Measurements from ENCODE around the gene CNN3.
A peak's percentile ranks its signal among the peaks of the same experiment; 100 is the strongest.

Gene CNN3

GRCh38 chr1:94858276-94858675 is 68.6 kb downstream of the CNN3 start:
- Mint-ChIP-seq H3K36me3 (ENCODE audit: low read depth) (no peaks in the 10 kb centered on the region), H3K9me3 (no peaks in the 10 kb centered on the region), H3K27ac (no peak overlapping the region), H3K27me3 (ENCODE audit: low read depth) (peaks cover 13% of the 10 kb centered on the region), H3K4me1 (ENCODE audit: low read depth) (no peaks in the 10 kb centered on the region), H3K4me3 (no peak overlapping the region)
- DNase-seq (ENCODE audit: low spot score) = no peak

DNA sequence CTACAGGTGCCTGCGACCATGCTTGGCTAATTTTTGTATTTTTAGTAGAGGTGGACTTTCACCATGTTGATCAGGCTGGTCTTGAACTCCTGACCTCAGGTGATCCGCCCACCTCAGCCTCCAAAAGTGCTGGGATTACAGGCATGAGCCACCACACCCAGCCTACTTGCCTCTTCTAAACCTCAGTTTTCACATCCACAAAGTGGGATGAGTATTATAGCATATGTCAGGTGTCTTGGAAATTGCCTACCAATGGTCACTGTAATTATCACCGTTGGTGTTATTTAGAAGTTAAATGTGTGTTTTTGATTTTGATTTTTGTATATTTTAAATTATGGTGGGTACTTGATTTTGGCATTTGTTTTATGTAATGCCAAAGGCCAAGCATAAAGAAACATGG is 70.0 kb downstream of the CNN3 start:
- Mint-ChIP-seq H3K36me3 (ENCODE audit: low read depth) (no peaks in the 10 kb centered on the region), H3K4me1 (ENCODE audit: low read depth) (no peaks in the 10 kb centered on the region), H3K9me3 (no peaks in the 10 kb centered on the region), H3K4me3 (no peak overlapping the region), H3K27me3 (ENCODE audit: low read depth) (peaks cover 13% of the 10 kb centered on the region), H3K27ac (no peak overlapping the region)
- no peak for DNase-seq (ENCODE audit: low spot score)

DNA sequence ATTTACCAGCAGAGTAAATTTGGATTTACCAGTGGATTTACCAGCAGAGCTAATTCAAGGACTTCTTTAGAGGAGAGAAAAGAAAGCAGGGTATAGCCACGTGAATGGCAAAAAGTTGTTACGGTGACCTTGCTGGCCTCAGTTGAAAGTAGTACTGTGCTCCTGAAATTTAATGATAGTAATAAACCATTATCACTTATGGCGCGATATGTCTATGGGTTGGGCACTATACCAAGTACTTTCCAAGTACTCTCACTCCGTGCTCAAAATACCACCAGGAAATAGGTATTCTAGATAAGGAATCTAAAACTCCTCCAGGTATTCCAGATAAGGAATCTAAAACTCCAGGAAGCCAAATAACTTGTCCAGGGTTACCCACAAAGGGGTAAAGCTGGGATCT is 70.9 kb downstream of the CNN3 start:
- H3K27ac Mint-ChIP-seq = no peak overlapping the region
- peaks cover 11% of the 10 kb centered on the region for H3K27me3 Mint-ChIP-seq (ENCODE audit: low read depth)
- H3K4me3 Mint-ChIP-seq = no peak overlapping the region
- H3K36me3 Mint-ChIP-seq (ENCODE audit: low read depth) = no peaks in the 10 kb centered on the region
- no peaks in the 10 kb centered on the region for H3K9me3 Mint-ChIP-seq
- H3K4me1 Mint-ChIP-seq (ENCODE audit: low read depth) = no peaks in the 10 kb centered on the region
- DNase-seq (ENCODE audit: low spot score) = no peak

DNA sequence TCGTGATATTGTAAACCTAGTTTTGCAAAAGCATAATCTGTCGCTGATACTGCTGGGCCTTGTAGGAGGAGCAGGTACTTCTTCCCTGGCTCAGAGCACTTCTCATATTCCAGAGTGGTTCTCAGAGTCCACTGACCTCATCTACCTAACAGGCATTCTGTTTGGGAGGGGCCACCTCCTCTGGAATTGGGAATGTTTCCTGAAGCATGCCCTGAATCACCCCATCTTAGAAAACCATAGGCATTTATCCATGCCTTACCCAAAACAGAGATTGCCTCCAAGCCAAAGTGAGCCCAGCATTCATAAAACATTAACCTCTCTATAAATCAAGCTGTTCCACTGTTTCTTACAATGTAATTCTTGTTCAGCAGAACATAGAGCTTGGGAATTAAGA is 71.6 kb downstream of the CNN3 start:
- DNase-seq (ENCODE audit: low spot score) = no peak
- Mint-ChIP-seq H3K27ac (no peak overlapping the region), H3K27me3 (ENCODE audit: low read depth) (peaks cover 11% of the 10 kb centered on the region), H3K4me1 (ENCODE audit: low read depth) (no peaks in the 10 kb centered on the region), H3K9me3 (no peaks in the 10 kb centered on the region), H3K36me3 (ENCODE audit: low read depth) (no peaks in the 10 kb centered on the region), H3K4me3 (no peak overlapping the region)

DNA sequence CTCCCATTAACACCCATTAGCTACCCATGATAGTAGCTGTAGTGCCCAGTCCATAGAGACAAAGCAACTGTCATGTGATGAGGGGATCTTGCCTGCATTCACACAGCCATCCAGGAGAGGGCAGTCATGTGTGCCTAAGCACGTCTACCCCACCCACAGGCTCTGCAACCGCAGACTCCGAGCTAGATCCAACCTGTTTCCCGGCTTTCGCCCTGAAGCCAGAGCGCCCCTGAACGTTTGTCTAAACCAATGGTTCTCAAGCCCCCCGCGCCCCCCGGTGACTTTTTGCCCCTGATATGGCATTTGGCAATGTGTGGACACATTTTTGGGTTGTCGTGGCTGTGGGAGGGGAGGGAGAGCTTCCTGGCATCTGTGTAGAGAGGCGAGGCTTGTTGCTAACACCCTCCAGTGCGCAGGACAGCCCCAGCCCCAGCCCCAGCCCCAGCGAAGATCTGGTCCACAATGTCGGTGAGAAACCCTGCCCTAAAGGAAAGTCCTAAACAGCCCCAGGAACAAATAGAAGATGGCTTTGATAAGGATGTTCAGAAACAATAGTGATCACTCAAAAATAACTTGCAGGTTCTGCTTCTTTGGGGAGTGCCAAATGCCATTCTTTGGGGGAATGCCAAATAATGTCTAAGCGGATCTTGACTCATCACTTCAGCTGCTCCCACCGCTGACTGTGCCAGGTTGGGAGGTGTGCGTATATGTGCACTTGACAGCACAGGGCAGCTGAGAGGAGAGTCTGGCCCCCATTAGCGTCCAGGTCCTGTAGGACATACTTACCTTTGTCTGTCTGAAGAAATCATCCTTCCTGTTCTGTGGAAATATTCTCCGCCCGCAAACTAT is 72.2 kb downstream of the CNN3 start:
- Mint-ChIP-seq H3K36me3 (ENCODE audit: low read depth) (no peaks in the 10 kb centered on the region), H3K27me3 (ENCODE audit: low read depth) (peaks cover 5% of the 10 kb centered on the region), H3K27ac (no peak overlapping the region), H3K9me3 (no peaks in the 10 kb centered on the region), H3K4me3 (no peak overlapping the region), H3K4me1 (ENCODE audit: low read depth) (no peaks in the 10 kb centered on the region)
- peak; percentile 71 for DNase-seq (ENCODE audit: low spot score)

DNA sequence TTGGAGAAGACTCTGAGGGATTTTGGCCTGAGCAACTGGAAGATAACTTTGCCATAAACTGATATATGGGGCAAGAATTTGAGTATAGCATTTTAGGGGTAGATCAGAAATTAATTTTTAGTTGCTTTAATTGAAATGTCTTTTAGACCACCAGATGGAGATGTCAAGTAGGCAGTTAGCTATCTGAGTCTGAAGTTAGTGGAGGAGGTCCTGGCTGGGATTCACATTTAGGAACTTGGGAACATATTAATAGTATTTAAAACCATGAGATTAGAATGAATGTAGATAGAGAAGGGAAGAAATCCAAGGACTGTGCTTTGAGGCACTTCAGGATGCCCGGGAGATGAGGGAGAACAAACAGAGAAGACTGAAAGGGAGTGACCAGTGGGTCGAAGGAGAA is 74.1 kb downstream of the CNN3 start:
- Mint-ChIP-seq H3K4me1 (ENCODE audit: low read depth) (no peaks in the 10 kb centered on the region), H3K27ac (no peak overlapping the region), H3K9me3 (no peaks in the 10 kb centered on the region), H3K36me3 (ENCODE audit: low read depth) (no peaks in the 10 kb centered on the region), H3K4me3 (no peak overlapping the region), H3K27me3 (ENCODE audit: low read depth) (peaks cover 2% of the 10 kb centered on the region)
- DNase-seq (ENCODE audit: low spot score) = no peak

DNA sequence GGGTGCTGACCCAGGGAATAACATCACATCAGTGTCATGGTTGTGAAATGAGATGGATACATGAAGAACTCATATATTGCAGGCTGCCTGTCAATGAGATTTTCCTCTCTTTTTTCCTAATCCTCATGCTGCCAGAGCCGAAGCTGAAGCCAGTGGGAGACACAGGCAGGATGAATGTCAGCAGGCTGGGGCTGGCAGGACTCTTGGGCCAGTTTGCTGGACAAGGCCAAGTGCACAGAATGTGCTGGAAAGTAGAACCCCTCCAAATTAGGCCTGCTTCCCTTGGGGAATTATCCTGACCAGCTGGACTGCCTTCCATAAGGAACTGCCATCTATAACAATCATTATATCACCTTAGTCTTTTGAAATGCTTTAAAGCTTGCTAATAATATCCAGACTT is 75.3 kb downstream of the CNN3 start:
- Mint-ChIP-seq H3K27me3 (ENCODE audit: low read depth) (no peaks in the 10 kb centered on the region), H3K27ac (no peak overlapping the region), H3K4me1 (ENCODE audit: low read depth) (no peaks in the 10 kb centered on the region)

More for the DNA sequence above, 75.3 kb downstream of the CNN3 start:
- H3K4me3 Mint-ChIP-seq = no peak overlapping the region
- no peaks in the 10 kb centered on the region for H3K36me3 Mint-ChIP-seq (ENCODE audit: low read depth)
- no peaks in the 10 kb centered on the region for H3K9me3 Mint-ChIP-seq
- no peak for DNase-seq (ENCODE audit: low spot score)
